ELF-1 (cell line): ENCODE data around the gene KIAA1614.

ENCODE experiments used
- DNase-seq: peaks from one replicate; pipeline ENCODE4 v3.0.0-alpha.2; 2016; ENCODE audit warnings: low read depth, low spot score

The KIAA1614 gene

GRCh38 chr1:180924939-180925338, 12.2 kb downstream of the KIAA1614 start:
- DNase-seq: no peak

DNA sequence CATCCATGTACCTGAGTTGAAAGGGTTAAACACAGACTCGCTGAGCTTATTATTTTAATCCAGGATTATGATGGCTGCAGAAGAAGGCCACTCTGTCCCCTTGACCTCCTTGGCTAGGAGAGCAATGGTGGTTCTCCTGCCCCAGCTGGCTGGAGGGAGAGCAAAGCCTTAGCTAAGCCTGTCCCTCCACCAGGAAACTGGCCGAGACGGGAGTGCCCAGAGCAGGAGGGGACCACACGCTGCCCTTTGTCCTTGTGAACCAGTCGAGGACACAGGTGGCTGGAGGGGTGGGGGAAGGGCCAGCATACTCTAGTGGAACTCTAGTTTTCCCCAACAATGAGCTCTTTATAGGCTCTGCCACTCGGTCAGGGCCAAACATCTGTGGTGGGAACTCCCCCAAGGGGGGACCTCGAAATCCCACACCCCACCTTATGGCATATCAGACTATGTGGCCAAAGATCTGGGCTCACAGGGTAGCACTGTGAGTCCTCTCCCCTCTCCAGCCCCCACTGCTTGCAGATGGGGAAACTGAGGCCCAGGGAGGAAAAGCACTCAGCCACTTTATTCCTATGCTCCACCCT, 12.9 kb downstream of the KIAA1614 start:
- no peak for DNase-seq

- DNase-seq: no peak
These were observed 13.7 kb downstream of the KIAA1614 start for GRCh38 chr1:180926164-180926981.

DNA sequence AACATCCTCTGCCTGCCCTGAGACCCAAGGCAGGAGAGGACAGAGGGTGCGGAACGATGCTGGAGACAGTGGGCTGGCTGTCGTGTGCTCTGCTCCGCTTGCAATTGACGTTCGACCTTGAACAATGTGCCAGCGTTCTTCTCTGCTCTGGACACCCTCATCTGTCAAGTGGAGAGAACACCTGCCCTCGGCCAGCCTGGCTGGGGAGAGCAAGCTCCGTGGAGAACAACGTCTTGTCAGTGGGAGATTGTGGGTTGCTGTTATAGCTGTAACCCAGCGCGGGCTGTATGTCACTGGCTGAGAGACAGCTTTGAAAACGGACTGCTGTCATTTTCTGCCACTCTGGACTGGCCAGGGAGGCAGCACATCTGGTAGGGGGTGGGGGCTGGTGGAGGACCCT, 14.7 kb downstream of the KIAA1614 start:
- DNase-seq: no peak

GRCh38 chr1:180927841-180928240, 15.1 kb downstream of the KIAA1614 start:
- DNase-seq: no peak

DNA sequence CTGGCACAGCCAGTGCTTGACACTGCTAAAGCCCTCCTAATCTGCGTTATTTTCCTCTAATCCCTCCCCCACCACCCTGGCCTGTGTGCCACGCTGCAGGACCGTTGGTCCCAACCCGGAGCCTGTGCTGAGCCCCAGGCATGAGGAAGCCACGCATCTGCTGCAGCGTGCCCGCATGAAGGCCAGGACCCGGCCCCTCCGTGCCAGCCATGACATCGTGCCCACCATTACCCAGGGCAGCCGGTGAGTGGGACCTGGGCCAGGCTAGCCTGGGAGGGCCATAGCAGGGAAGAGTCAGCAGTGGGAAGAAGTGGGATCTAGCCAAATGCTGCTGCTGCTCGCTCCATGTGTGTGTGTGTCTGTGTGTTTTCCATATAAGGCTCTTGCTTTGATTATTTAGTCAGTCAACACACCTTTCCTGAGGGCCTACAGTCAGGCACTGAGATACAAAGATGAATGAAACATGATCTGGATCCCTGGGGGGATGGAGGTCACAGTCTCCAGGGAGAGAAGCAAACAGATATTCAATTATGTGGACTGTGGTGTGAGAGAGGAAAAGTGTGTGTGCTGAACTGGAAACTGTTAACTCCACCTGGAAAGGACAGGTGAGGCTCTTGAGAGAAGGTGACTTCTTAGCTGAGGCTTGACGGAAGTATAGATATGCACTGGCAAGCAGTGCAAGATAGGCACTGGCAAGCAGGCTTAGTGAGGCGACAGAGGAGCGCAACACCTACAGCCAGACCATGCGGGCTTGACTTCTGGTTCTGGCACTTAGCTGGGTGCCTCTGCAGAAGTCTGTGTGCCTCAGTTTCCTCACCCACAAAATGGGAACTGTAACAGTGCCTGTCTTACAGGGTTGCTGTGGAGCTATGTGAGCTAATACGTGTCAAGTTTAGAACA, 15.9 kb downstream of the KIAA1614 start:
- DNase-seq: no peak

- DNase-seq: no peak
These were observed 16.7 kb downstream of the KIAA1614 start for GRCh38 chr1:180929389-180929788.

GRCh38 chr1:180930687-180931086, 18.0 kb downstream of the KIAA1614 start:
- no peak for DNase-seq

- DNase-seq: no peak
These were observed 18.8 kb downstream of the KIAA1614 start for GRCh38 chr1:180931529-180931928.

- DNase-seq: no peak
These were observed 19.7 kb downstream of the KIAA1614 start for GRCh38 chr1:180932378-180932777.

DNA sequence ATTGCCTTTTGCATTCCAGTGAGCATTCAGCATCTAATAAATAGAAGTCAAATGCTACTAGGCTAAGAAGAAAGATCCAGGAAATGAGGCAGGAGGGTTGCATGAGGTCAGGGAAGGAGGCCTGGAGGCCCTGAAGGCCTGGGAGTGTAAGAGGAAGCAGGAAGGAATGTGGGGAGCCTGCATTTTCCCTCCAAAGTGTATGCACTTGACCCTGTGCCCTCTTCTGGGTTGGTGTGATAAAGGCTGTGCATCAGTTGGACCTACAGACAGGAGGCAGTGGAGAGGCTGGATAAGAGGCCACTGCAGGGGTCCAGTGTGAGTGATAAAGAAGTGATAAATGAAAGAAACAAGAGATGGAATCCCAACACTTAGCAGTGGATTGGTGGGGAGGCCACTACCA, 20.4 kb downstream of the KIAA1614 start:
- DNase-seq: no peak

DNA sequence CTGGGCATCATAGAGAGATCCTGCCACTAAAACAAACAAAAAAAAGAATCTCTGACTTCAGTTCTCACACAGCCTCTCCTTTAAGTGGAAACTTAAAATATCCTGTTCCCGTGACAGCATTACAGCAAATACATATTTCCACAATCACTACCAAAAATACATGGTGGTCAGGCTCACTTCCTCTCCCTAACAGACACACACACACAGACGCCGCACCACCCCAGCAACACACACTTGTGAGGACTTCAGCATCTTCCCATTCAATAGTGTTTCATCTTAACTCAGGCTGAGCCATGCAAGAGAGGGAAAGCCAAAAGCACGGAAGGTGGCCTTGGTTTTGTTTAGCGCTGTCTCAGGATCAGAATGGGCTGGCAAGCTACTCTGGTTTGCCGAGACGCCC, 21.9 kb downstream of the KIAA1614 start:
- no peak for DNase-seq

DNA sequence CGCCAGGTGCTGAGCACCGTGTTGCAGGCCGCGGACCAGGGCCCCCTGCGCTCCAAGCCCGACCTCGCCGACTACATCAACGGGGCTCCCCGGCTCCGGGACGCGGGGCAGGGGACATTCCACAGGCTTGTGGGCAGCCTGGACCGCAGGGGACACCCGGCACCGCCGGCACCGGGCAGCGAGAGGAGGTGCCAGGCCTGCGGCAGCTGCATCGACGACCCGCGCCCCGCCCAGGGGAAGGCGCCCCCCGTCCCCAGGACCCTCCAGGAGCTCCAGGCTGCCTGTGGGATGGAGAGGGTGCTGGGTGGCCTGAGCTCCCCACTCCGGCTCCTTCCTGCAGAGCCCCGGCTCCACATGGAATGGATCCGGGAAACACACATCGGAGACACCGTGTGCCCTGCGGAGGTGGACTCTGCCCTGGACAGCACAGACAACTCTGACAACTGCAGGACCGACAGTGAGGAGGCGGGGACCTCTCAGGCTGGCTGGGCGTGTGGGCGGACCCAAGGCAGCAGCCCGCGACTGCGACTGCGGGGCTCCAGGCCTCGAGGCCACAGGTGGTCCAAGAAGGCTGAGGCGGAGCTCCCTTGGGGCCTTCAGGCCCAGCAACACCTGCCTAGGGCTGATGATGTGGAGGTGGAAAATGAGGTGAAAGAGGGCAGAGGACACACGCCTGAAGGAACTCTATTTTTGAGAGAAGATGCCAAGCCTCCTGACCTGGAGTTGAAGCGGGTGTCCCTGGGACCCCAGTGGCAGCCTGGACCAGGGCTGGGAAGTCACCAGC, 22.8 kb downstream of the KIAA1614 start:
- DNase-seq: peak; percentile 60

GRCh38 chr1:180936110-180937011, 23.7 kb downstream of the KIAA1614 start:
- DNase-seq: no peak

GRCh38 chr1:180937012-180937372, 24.3 kb downstream of the KIAA1614 start:
- no peak for DNase-seq

GRCh38 chr1:180937624-180938225, 25.0 kb downstream of the KIAA1614 start:
- no peak for DNase-seq

DNA sequence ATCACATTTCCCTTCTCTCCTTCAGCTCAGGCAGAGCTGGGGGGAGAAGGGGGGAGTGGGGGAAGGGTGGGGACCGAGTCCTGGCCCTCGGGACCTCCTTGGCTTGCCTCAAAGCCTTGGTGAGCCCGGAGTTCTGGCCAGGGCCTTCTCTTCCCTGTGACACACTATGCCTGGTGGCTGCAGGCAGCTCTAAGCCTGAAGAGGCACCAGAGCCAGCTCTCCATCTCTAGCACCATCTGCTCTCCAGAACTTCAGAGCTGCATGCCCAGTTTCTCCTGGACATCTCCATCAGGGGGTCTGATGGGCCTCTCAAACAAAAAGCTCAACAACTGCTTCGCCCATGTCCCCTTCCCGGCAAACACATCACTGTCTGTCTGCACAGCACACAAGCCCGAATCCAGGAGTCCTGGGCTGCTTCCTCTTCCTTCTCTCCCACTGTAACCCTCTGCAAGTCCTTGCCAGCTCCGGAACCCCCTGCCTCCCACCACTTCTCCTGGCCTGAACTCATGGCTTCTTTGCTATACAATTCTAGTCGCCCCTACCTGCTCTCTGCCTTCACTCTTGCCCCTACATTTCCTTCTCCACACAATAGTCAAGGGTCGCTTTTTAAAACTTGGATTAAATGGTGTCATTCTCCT, 26.5 kb downstream of the KIAA1614 start:
- no peak for DNase-seq

GRCh38 chr1:180939711-180940103, 27.0 kb downstream of the KIAA1614 start:
- DNase-seq: no peak

DNA sequence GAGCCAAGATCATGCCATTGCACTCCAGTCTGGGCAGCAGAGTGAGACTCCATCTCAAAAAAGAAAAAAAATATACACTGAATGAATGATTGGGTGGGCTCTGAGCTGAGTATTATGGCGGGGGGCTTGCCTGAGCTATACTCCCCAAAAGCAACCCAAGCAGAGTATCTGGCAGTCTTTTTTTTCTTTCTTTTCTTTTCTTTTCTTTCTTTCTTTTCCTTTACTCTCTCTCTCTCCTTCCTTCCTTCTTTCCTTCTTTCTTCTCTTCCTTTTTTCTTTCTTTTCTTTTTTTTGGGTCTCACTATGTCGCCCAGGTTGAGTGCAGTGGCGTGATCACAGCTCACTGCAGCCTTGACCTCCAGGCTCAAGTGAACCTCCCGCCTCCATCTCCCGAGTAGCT, 27.7 kb downstream of the KIAA1614 start:
- DNase-seq: no peak
